Endothelial cell of umbilical vein (primary cell): ENCODE results near the gene CDK11B. TPM values are rescaled to one million over a fixed set of nuclear protein-coding genes. Genes with fewer than 3 reads are reported as not detected.

ENCODE experiments used
- BruUV-seq: library from RNA; stranded (reverse); fragments of 400-500 nt; replicated peaks from 2 replicates; lab custom pipeline; 2021; lab: Mats Ljungman, UMichigan
- CTCF ChIA-PET: fragments of 300-600, 350-600 bp; sonication (Branson Sonifier 250); formaldehyde crosslinking; loops from one replicate; lab custom pipeline; 2021; ENCODE audit warnings: antibody characterized with exemption, inconsistent platforms; lab: Charles Lee
- POLR2A ChIA-PET: fragments of 300-600, 350-600 bp; sonication (Branson Sonifier 250); formaldehyde crosslinking; loops from one replicate; lab custom pipeline; 2021; ENCODE audit warnings: antibody characterized with exemption, inconsistent platforms; lab: Charles Lee
- DNase-seq: peaks from one replicate; pipeline ENCODE4 v3.0.0-alpha.2; 2011; ENCODE audit warnings: low read depth, low spot score
- FAIRE-seq: peaks from 2 replicates; lab custom pipeline; 2011; peaks lifted over from hg19 to GRCh38; lab: Jason Lieb, UNC
- H2AFZ ChIP-seq: 2 replicates; pipeline ENCODE4 v1.6.0; 2012; ENCODE audit warnings: low read depth, low read length, control low read depth, inconsistent platforms
- H3K27ac ChIP-seq: 2 replicates; pipeline ENCODE4 v1.5.1; 2011; ENCODE audit warnings: low read depth, mild to moderate bottlenecking, control low read depth, low read length, moderate library complexity; ENCODE audit not compliant: insufficient read depth
- H3K27me3 ChIP-seq, 2 experiments: 2 replicates each; pipeline versions ENCODE4 v1.6.0 to v1.6.1; 2011; ENCODE audit warnings: low read length in 2 of 2, mixed read lengths in 1 of 2; ENCODE audit not compliant: control insufficient read depth in 2 of 2, insufficient read depth in 2 of 2
- H3K36me3 ChIP-seq, 2 experiments: 2 replicates in 1 of 2; 3 replicates in 1 of 2; pipeline ENCODE4 v1.5.1; 2011; ENCODE audit warnings: low read length in 2 of 2, mild to moderate bottlenecking in 1 of 2, moderate library complexity in 1 of 2; ENCODE audit not compliant: control insufficient read depth in 2 of 2, insufficient read depth in 2 of 2; ENCODE audit errors: extremely low read depth in 1 of 2
- H3K4me1 ChIP-seq: 3 replicates; pipeline ENCODE4 v1.5.1; 2011; ENCODE audit warnings: mild to moderate bottlenecking, low read length; ENCODE audit not compliant: control insufficient read depth, insufficient read depth; ENCODE audit errors: extremely low read depth
- H3K4me2 ChIP-seq: 2 replicates; pipeline ENCODE4 v1.6.1; 2011; ENCODE audit warnings: low read length, control low read depth, mixed read lengths; ENCODE audit not compliant: insufficient read depth
- H3K4me3 ChIP-seq, 3 experiments: fragments of 200-600 bp in 1 of 3; sonication (generic), shearing (Covaris generic) in 1 of 3; replicated peaks in 1 of 3; 2 replicates each; pipeline ENCODE4 v1.5.1; 2011 to 2016; ENCODE audit warnings: control low read depth in 3 of 3, low read length in 3 of 3, mild to moderate bottlenecking in 2 of 3, inconsistent platforms in 1 of 3, low read depth in 1 of 3, moderate library complexity in 1 of 3; ENCODE audit not compliant: insufficient read depth in 1 of 3
- H3K79me2 ChIP-seq: 2 replicates; pipeline ENCODE4 v1.6.0; 2012; ENCODE audit warnings: low read length, inconsistent platforms; ENCODE audit not compliant: control insufficient read depth, insufficient read depth
- H3K9ac ChIP-seq: replicated peaks from 2 replicates; pipeline ENCODE3; 2011; ENCODE audit warnings: low read length, control low read depth; ENCODE audit not compliant: insufficient read depth; ENCODE audit errors: extremely low read depth
- H3K9me1 ChIP-seq: replicated peaks from 3 replicates; pipeline ENCODE4 v1.6.0; 2011; ENCODE audit warnings: mild to moderate bottlenecking, low read length; ENCODE audit not compliant: control insufficient read depth, insufficient read depth; ENCODE audit errors: extremely low read depth
- H3K9me3 ChIP-seq: replicated peaks from 2 replicates; pipeline ENCODE4 v1.5.1; 2012; ENCODE audit warnings: low read length, inconsistent platforms; ENCODE audit not compliant: control insufficient read depth, insufficient read depth
- H4K20me1 ChIP-seq: replicated peaks from 2 replicates; pipeline ENCODE3; 2011; ENCODE audit warnings: mild to moderate bottlenecking, low read length; ENCODE audit not compliant: control insufficient read depth, insufficient read depth; ENCODE audit errors: extremely low read depth
- CTCF ChIP-seq, 2 donors: IDR thresholded peaks; 1 replicate in 1 of 2; 2 replicates in 1 of 2; pipeline ENCODE4 v1.5.1; 2011; ENCODE audit warnings: low read length in 2 of 2, mild to moderate bottlenecking in 2 of 2, moderate library complexity in 2 of 2, control low read depth in 1 of 2, inconsistent platforms in 1 of 2, low read depth in 1 of 2; ENCODE audit not compliant: insufficient read depth in 1 of 2; ENCODE audit errors: extremely low read depth in 1 of 2
- EZH2 ChIP-seq: IDR thresholded peaks from 2 replicates; pipeline ENCODE4 v1.6.1; 2012; ENCODE audit warnings: borderline replicate concordance, low read depth, mild to moderate bottlenecking, moderate library complexity, low read length, inconsistent platforms; ENCODE audit not compliant: severe bottlenecking
- dilution Hi-C: fragments of 300-500 bp; cut with MboI; formaldehyde crosslinking; loops from one replicate; pipeline ENCODE4 v1.15.0; 2019; ENCODE audit warnings: low sequenced_read_pairs; ENCODE audit not compliant: extremely low pct_ligation_motif_present
- intact Hi-C: fragments of 100-400 bp; cut with micrococcal nuclease; formaldehyde crosslinking; loops from one replicate; pipeline ENCODE4 v1.10.0; 2022
- polyA plus RNA-seq, 4 experiments: library from polyadenylated mRNA; depleted of rRNA in 3 of 4; stranded (reverse) in 3 of 4; unstranded in 1 of 4; fragments of >200 nt; gene quantifications; 2 replicates each; pipeline versions ENCODE4 v1.2.1 to v1.2.3, GENCODE V29; 2011 to 2012; ENCODE audit warnings: missing spikeins in 1 of 4
- total RNA-seq: library from RNA; stranded (reverse); gene quantifications from 2 replicates; pipeline ENCODE4 v1.2.3, GENCODE V29; 2021

Gene CDK11B
- total and polyA plus RNA-seq, 2 donors (not counting 3 experiments of a cell fraction or from before 2014, with no cell fraction given): 16.4 to 32.0 TPM

- TF ChIP-seq EZH2 (no peak), CTCF (IDR thresholded peaks at IDR 0.05; ENCODE audit: extremely low read depth in 1 of 2, insufficient read depth in 1 of 2, low read depth in 1 of 2, low read length in 2 of 2) (peak in 1 of 2 donors; percentile 44)
- no peaks in the 10 kb centered on the region for H3K9me3 ChIP-seq
- H4K20me1 ChIP-seq: no peaks in the 10 kb centered on the region
- CTCF ChIA-PET: interaction anchor here (2.4 kb wide), 1 partner anchor 13 kb away, joined by 8 read pairs; no protein-coding TSS in a partner anchor
- H3K4me1 ChIP-seq: no peaks in the 10 kb centered on the region
- H3K27me3 ChIP-seq: no peaks in the 10 kb centered on the region
- no peak for DNase-seq
- no peak overlapping the region for H3K9ac ChIP-seq
- no TSS peak for BruUV-seq
- H3K79me2 ChIP-seq: peaks cover 22% of the 10 kb centered on the region
- no peak overlapping the region for H3K4me2 ChIP-seq
- no peak overlapping the region for H2AFZ ChIP-seq
- intact Hi-C loops: no loop called here
- H3K36me3 ChIP-seq: peaks cover 0 to 1% of the 10 kb centered on the region in 2 experiments
- H3K4me3 ChIP-seq: no peak overlapping the region
- POLR2A ChIA-PET: no interaction called here
- FAIRE-seq: no peak
- H3K27ac ChIP-seq: no peak overlapping the region
- H3K9me1 ChIP-seq: no peaks in the 10 kb centered on the region
- dilution Hi-C loops: no loop called here
These were observed 20.0 kb upstream of the CDK11B start for GRCh38 chr1:1678581-1679380.
